ENCODE measurements around the gene LRRC1.
"Not testable (repeated sequence)": the region's sequence is repeated elsewhere in the genome, so short reads cannot be mapped to it uniquely, and the experiment has no call there.

The LRRC1 gene

GRCh38 chr6:53805016-53805415 lies 10.2 kb downstream of the LRRC1 start:
- H3K4me3 ChIP-seq (replicated peaks; ENCODE audit: low read depth, low read length): no peak overlapping the region
- TF ChIP-seq CTCF (IDR thresholded peaks at IDR 0.05; ENCODE audit: low read length, missing control alignments): no peak
- no peak for DNase-seq (ENCODE audit: low read depth)

GRCh38 chr6:53805725-53806124 lies 10.9 kb downstream of the LRRC1 start:
- no peak overlapping the region for H3K4me3 ChIP-seq (replicated peaks; ENCODE audit: low read depth, low read length)
- TF ChIP-seq CTCF (IDR thresholded peaks at IDR 0.05; ENCODE audit: low read length, missing control alignments): no peak
- DNase-seq (ENCODE audit: low read depth): no peak

GRCh38 chr6:53807606-53808005 lies 12.8 kb downstream of the LRRC1 start:
- not testable (repeated sequence) for DNase-seq (ENCODE audit: low read depth); H3K4me3 ChIP-seq (replicated peaks; ENCODE audit: low read depth, low read length)

- DNase-seq (ENCODE audit: low read depth): no peak
- no peak overlapping the region for H3K4me3 ChIP-seq (replicated peaks; ENCODE audit: low read depth, low read length)
- no peak for TF ChIP-seq CTCF (IDR thresholded peaks at IDR 0.05; ENCODE audit: low read length, missing control alignments)
These were observed 13.6 kb downstream of the LRRC1 start for GRCh38 chr6:53808302-53808881.

- DNase-seq (ENCODE audit: low read depth): no peak
- no peak for TF ChIP-seq CTCF (IDR thresholded peaks at IDR 0.05; ENCODE audit: low read length, missing control alignments)
- H3K4me3 ChIP-seq (replicated peaks; ENCODE audit: low read depth, low read length): no peak overlapping the region
These were observed 14.9 kb downstream of the LRRC1 start for GRCh38 chr6:53809691-53810090.

GRCh38 chr6:53811082-53811481 lies 16.3 kb downstream of the LRRC1 start:
- no peak overlapping the region for H3K4me3 ChIP-seq (replicated peaks; ENCODE audit: low read depth, low read length)
- TF ChIP-seq CTCF (IDR thresholded peaks at IDR 0.05; ENCODE audit: low read length, missing control alignments): no peak
- no peak for DNase-seq (ENCODE audit: low read depth)

- TF ChIP-seq CTCF (IDR thresholded peaks at IDR 0.05; ENCODE audit: low read length, missing control alignments): no peak
- no peak for DNase-seq (ENCODE audit: low read depth)
- H3K4me3 ChIP-seq (replicated peaks; ENCODE audit: low read depth, low read length): no peak overlapping the region
These were observed 16.9 kb downstream of the LRRC1 start for GRCh38 chr6:53811746-53812145.
